GM20431 (cell line): ENCODE data around the gene TBL1XR1.
"Not testable (repeated sequence)": the region's sequence is repeated elsewhere in the genome, so short reads cannot be mapped to it uniquely, and the experiment has no call there.

Source experiments
- in situ Hi-C: fragments of 300-500 bp; cut with MseI, MboI; formaldehyde crosslinking; loops from one replicate; pipeline ENCODE4 v1.15.0; 2020; ENCODE audit warnings: low sequenced_read_pairs; ENCODE audit not compliant: unreplicated experiment

The TBL1XR1 gene

GRCh38 chr3:177146646-177147045 lies 50.6 kb downstream of the TBL1XR1 start:
- in situ Hi-C loops, result no loop called here

- in situ Hi-C loops, result no loop called here
Observed at GRCh38 chr3:177145954-177146353, 51.3 kb downstream of the TBL1XR1 start.

- in situ Hi-C loops, result no loop called here
Observed at GRCh38 chr3:177145381-177145780, 51.9 kb downstream of the TBL1XR1 start.

GRCh38 chr3:177144922-177145321 lies 52.4 kb downstream of the TBL1XR1 start:
- in situ Hi-C loops, result no loop called here

- in situ Hi-C loops, result no loop called here
Observed at GRCh38 chr3:177141899-177142646, 55.2 kb downstream of the TBL1XR1 start.

GRCh38 chr3:177141471-177141870 lies 55.8 kb downstream of the TBL1XR1 start:
- in situ Hi-C loops, result no loop called here

GRCh38 chr3:177139220-177139619 lies 58.1 kb downstream of the TBL1XR1 start:
- in situ Hi-C loops, result not testable (repeated sequence)

- in situ Hi-C loops, result no loop called here
Observed at GRCh38 chr3:177137774-177138705, 59.2 kb downstream of the TBL1XR1 start.

- in situ Hi-C loops, result no loop called here
Observed at GRCh38 chr3:177136741-177137140, 60.5 kb downstream of the TBL1XR1 start.

GRCh38 chr3:177135841-177136492 lies 61.3 kb downstream of the TBL1XR1 start:
- in situ Hi-C loops, result no loop called here

- in situ Hi-C loops, result no loop called here
Observed at GRCh38 chr3:177134816-177135210, 62.5 kb downstream of the TBL1XR1 start.

GRCh38 chr3:177133860-177134815 lies 63.1 kb downstream of the TBL1XR1 start:
- in situ Hi-C loops, result no loop called here

GRCh38 chr3:177131927-177132636 lies 65.2 kb downstream of the TBL1XR1 start:
- in situ Hi-C loops, result no loop called here

GRCh38 chr3:177127008-177127407 lies 70.3 kb downstream of the TBL1XR1 start:
- in situ Hi-C loops, result no loop called here

- in situ Hi-C loops, result no loop called here
Observed at GRCh38 chr3:177126015-177126773, 71.1 kb downstream of the TBL1XR1 start.

- in situ Hi-C loops, result no loop called here
Observed at GRCh38 chr3:177124882-177125281, 72.4 kb downstream of the TBL1XR1 start.

GRCh38 chr3:177123822-177124221 lies 73.5 kb downstream of the TBL1XR1 start:
- in situ Hi-C loops, result no loop called here

GRCh38 chr3:177122183-177122856 lies 75.0 kb downstream of the TBL1XR1 start:
- in situ Hi-C loops, result no loop called here
